Mesenteric fat pad (tissue), 1 donor: ENCODE results near the gene HSCB. TPM values are rescaled to one million over a fixed set of nuclear protein-coding genes. Genes with fewer than 3 reads are reported as not detected.
"Not testable (repeated sequence)": the region's sequence is repeated elsewhere in the genome, so short reads cannot be mapped to it uniquely, and the experiment has no call there.

Source experiments
- DNase-seq: peaks from one replicate; pipeline ENCODE4 v3.0.0-alpha.2; 2020; ENCODE audit warnings: low spot score
- long read RNA-seq: library from polyadenylated mRNA; unstranded; transcript quantifications from one replicate; pipeline ENCODE4 v2.0.0, GENCODE V29; 2020
- total RNA-seq: library from RNA; stranded (reverse); fragmentation: NEBNext Ultra II Directional; extraction: Animal tissue kit (Norgen Biotek cat#: 25700); gene quantifications from one replicate; pipeline ENCODE4 v1.2.1, GENCODE V29; 2021
- donor health status: DM: yes; HTN: yes; CAD: no.

Gene HSCB, protein sequence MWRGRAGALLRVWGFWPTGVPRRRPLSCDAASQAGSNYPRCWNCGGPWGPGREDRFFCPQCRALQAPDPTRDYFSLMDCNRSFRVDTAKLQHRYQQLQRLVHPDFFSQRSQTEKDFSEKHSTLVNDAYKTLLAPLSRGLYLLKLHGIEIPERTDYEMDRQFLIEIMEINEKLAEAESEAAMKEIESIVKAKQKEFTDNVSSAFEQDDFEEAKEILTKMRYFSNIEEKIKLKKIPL
- total RNA-seq, result 11.9 TPM
- long read RNA-seq, partial matches to known transcripts, result 2 of 10 reads
- long read RNA-seq, other reads (novel, unspliced or antisense), result 3 of 10 reads

GRCh38 chr22:28741785-28742561, at the start of gene HSCB, which contains the start of gene CHEK2:
Gene HSCB, plus strand, starts transcription at chr22:28742039. Its CDS starts 57 bp downstream, at chr22:28742096.
Gene CHEK2, minus strand, starts transcription at chr22:28741820. Its CDS starts 7,099 bp downstream, at chr22:28734721.
- DNase-seq, result peak; percentile 98

DNA sequence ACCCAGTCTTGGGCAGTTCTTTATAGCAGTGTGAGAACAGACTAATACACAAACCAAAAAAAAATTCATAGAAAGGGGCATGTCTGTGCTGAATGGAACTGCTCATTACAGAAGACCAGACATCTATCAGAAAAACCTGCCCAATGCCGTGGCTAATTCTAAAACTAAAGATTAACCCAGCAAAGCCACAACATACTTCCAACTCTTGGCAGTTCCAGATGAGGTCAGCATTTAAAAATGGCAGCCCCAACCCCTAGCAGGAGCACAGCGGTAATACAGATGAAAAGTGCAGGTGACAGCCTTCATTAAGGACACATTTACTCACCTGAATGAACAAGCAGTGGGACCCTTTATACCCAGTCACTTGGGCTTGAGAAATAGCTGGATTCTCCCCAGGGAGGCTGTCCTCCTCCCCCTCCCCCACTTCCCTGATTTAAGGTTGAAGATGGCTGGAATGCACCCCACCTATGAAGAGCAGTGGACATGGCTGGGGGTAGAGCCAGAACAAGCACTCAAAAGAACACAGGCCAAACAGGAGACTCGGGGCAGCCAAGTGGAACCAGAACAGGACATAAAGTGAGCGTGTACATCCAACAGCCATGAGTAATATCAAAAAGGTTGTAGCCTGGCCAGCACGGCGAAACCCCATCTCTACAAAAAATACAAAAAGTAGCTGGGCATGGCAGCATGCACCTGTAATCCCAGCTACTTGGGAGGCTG, 48.6 kb upstream of the HSCB start:
- not testable (repeated sequence) for DNase-seq

- DNase-seq, result no peak
Observed at GRCh38 chr22:28702891-28703290, 38.9 kb upstream of the HSCB start.

DNA sequence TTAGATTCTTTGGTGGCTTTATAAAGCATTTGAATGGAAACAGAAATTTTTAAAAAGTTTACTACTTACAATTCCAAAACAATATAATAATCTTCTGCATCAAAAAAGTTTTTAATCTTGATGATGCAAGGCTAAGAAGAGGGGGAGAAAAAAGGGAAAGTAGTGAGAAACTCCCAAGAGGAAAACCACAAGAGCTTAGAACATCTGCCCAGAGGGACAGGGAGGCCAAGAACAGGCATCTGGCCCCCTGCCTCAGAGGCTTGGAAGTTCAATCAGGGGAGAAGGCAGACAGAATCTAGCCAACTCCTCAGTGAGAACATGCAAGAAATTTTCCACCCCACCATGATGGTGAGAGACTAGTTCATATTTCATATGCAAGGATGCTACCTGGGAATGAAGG, 38.4 kb upstream of the HSCB start:
- no peak for DNase-seq

GRCh38 chr22:28706845-28707244, 35.0 kb upstream of the HSCB start:
- DNase-seq, result no peak

GRCh38 chr22:28710107-28710506, 31.7 kb upstream of the HSCB start:
- DNase-seq, result no peak

DNA sequence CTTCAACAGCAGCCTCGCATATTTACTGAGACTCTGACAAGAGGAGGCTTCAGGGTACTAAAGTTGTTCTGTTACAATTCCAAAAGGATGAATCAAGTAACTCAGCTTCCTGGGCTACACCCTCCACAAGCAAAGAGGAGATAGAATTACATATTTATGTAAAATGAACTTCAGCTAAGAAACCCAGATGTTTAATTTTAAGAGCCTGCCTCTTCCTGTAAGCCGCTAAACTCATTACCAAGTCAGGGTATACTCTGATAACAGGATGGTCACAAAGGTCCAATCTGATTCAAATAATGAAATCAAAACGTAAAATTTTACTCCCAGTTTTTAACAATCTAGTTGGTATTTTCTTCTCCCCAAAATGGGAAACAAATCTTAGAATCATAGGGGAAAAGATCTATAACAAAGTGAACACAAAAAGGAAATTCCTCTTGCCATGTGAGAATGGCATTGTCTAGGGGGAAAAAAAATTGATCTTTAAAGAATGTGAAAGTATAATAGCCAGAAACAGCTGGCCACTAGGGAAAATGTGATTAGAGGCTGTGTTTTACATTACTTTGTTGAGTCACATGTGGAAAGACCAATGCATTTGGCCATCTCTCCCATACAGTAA, 31.2 kb upstream of the HSCB start:
- DNase-seq, result no peak

DNA sequence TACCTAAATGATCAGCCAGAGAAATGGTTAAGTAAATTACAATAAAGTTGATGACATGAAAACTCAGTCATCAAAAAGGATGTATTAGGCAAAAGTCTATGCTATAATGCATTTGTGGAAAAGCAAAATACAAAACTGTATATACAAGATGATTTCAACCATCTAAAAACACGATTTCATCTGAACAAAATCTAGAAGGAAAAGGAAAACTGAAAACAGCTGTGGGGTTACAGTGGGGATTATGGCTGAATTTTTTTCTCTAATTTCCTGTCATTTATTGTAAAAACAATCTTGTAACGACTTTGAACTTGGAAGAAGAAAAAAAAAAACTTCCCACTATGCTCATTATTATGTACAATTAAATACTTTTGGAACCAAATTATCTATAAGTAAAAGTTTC, 30.5 kb upstream of the HSCB start:
- no peak for DNase-seq

- no peak for DNase-seq
Observed at GRCh38 chr22:28711820-28712777, 29.7 kb upstream of the HSCB start.

GRCh38 chr22:28714043-28714628, 27.7 kb upstream of the HSCB start:
- no peak for DNase-seq

DNA sequence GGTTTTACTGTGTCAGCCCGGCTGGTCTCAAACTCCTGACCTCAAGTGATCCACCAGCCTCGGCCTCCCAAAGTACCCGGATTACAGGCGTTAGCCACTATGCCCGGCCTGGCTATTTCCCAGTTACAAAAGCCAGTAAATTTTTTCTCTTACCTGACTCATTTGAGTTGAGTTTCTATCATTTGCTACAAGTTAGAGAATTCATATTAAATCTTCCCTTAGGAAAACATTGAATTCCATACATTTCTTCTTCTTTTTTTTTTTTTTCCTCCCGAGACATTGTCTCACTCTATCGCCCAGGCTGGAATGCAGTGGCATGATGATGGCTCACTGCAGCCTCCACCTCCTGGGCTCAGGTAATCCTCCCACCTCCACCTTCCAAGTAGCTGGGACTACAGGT, 26.2 kb upstream of the HSCB start:
- no peak for DNase-seq

GRCh38 chr22:28716686-28717085, 25.2 kb upstream of the HSCB start:
- DNase-seq, result no peak

DNA sequence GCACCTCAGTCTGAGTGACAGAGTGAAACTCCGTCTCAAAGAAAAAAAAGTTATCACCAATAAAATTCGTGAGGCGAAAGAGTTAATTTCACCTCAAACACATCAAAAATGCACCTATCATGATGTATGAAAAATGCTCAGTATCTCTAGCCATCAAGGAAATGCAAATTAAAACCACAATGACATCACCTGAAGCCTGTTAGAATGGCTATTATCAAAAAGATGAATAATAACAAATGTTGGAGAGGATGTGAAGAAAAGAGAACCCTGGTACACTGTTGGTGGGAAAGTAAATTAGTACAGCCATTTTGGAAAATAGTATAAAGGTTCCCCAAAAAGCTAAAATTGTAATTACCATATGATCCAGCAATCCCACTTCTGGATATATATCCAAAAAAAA, 23.8 kb upstream of the HSCB start:
- no peak for DNase-seq

DNA sequence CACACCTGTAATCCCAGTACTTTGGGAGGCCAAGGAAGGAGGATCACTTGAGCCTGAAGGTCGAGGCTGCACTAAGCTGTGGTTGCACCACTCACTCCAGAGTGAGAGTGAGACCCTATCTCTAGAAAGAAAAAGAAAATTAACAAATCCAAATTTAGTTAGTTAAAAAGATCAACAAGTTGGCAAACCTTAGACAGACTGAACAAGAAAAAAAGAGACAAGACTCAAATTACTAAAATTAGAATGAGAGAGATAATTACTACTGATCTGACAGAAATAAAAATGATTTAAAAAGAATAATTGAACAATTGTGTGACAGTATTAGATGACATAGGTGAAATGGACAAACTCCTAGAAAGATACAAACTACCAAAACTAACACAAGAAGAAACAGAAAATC, 13.8 kb upstream of the HSCB start:
- no peak for DNase-seq

GRCh38 chr22:28728621-28729313, 13.1 kb upstream of the HSCB start:
- no peak for DNase-seq

DNA sequence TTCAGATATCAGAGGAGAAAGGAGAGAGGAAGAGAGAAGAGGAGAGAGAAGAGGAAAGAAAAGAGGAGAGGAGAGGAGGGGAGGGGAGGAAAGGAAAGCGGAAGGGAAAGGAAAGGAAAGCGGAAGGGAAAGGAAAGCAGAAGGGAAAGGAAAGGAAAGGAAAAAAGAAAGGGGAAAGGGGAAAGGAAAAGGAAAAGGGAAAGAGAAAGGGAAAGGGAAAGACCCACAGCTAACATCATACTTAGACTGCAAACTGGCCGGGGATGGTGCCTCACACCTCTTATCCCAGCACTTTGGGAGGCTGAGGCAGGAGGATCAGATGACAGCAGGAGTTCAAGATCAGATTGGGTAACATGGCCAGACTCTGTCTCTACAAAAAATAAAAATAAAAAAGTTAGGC, 11.7 kb upstream of the HSCB start:
- no peak for DNase-seq

DNA sequence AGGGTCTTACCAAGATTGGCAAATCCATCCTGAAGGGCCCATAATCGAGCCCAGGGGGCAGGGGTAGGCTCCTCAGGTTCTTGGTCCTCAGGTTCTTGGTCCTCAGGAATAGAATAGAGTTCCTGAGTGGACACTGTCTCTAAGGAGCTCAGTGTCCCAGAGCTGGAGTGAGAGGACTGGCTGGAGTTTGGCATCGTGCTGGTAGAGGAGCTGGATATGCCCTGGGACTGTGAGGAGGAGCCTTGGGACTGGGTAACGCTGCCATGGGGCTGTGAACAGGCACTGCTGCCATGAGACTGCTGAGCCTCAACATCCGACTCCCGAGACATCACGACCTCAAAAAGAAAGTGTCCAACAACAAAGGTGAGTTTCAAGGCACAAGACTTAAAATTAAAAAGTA, 7.4 kb upstream of the HSCB start:
- DNase-seq, result no peak

- DNase-seq, result no peak
Observed at GRCh38 chr22:28736301-28737155, 5.3 kb upstream of the HSCB start.
